Muscle layer of colon (tissue), 2 donors: ENCODE results near the gene FAM89B.
A peak's percentile ranks its signal among the peaks of the same experiment; 100 is the strongest.

Experiments
- H3K27ac ChIP-seq: one replicate; pipeline ENCODE4 v1.7.0; 2013; ENCODE audit warnings: low read depth, mild to moderate bottlenecking, low read length, moderate library complexity
- H3K27me3 ChIP-seq, 2 donors: one replicate each; pipeline ENCODE4 v1.7.0; 2013; ENCODE audit warnings: low read length in 2 of 2, mild to moderate bottlenecking in 2 of 2; ENCODE audit not compliant: insufficient read depth in 2 of 2, control insufficient read depth in 1 of 2
- H3K36me3 ChIP-seq: one replicate; pipeline ENCODE4 v1.7.0; 2013; ENCODE audit warnings: mild to moderate bottlenecking, low read length; ENCODE audit not compliant: insufficient read depth
- H3K4me1 ChIP-seq: one replicate; pipeline ENCODE4 v1.7.0; 2013; ENCODE audit warnings: mild to moderate bottlenecking, low read length; ENCODE audit not compliant: insufficient read depth
- H3K4me3 ChIP-seq, 2 donors: one replicate each; pipeline ENCODE4 v1.7.0; 2013; ENCODE audit warnings: low read length in 2 of 2, low read depth in 1 of 2, mild to moderate bottlenecking in 1 of 2, moderate library complexity in 1 of 2
- H3K9ac ChIP-seq: one replicate; pipeline ENCODE4 v1.7.0; 2013; ENCODE audit warnings: low read length
- H3K9me3 ChIP-seq: one replicate; pipeline ENCODE4 v1.7.0; 2013; ENCODE audit warnings: mild to moderate bottlenecking, low read length
- donor health status: abdominal sarcoma.
- donor health status: Adenocarcinoma of cecum.

FAM89B gene

DNA sequence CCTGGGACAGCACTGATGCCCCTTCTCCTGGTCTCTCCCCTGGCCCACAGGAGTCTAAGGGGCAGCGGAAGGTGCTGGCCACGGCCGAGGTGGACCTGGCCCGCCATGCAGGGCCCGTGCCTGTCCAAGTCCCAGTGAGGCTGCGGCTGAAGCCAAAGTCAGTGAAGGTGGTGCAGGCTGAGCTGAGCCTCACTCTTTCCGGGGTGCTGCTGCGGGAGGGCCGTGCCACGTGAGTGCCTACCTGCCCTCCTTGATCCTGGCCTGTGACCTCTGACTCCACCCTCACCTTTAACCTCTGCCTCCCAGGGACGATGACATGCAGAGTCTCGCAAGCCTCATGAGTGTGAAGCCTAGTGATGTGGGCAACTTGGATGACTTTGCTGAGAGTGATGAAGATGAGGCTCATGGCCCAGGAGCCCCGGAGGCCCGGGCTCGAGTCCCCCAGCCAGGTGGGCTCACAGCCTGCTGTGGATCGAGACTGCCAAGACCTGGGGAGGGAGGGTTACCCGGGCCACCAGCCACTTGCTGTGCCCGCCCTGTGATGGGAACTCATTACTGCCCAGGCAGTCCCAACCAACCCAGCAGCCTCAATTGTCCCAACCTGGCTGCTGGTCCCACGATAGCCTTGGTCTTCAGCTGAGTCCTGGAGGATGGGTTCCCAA lies 7.8 kb downstream of the FAM89B start:
- H3K4me1 ChIP-seq = peaks cover 29% of the 10 kb centered on the region
- no peak overlapping the region for H3K27ac ChIP-seq

DNA sequence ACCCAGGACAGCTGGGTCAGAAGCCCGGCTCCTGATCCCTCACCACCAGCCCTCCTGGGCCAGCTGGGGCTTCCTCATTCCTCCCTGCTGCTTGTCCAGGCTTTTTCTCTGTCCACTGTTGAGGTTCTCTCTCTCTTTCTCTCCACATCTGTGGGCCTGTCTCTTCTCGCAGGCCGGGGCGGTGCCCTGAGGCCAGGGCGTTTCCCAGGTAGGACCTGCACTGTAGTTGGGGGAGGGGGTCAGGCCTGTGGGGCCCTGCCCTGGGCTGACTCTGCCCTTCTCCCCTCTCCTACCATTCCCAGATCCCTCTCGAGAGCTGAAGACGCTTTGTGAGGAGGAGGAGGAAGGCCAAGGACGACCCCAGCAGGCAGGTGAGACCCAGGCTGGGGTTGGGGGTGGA lies 8.4 kb downstream of the FAM89B start:
- Histone ChIP-seq H3K27ac (no peak overlapping the region), H3K36me3 (peaks cover 68% of the 10 kb centered on the region), H3K4me3 (no peak overlapping the region), H3K27me3 (no peaks in the 10 kb centered on the region), H3K4me1 (peaks cover 29% of the 10 kb centered on the region), H3K9ac (no peak overlapping the region), H3K9me3 (no peaks in the 10 kb centered on the region)

More for the DNA sequence above, 7.8 kb downstream of the FAM89B start:
- Histone ChIP-seq H3K27me3 (no peaks in the 10 kb centered on the region), H3K9me3 (no peaks in the 10 kb centered on the region), H3K36me3 (peaks cover 68% of the 10 kb centered on the region), H3K9ac (no peak overlapping the region), H3K4me3 (no peak overlapping the region)

DNA sequence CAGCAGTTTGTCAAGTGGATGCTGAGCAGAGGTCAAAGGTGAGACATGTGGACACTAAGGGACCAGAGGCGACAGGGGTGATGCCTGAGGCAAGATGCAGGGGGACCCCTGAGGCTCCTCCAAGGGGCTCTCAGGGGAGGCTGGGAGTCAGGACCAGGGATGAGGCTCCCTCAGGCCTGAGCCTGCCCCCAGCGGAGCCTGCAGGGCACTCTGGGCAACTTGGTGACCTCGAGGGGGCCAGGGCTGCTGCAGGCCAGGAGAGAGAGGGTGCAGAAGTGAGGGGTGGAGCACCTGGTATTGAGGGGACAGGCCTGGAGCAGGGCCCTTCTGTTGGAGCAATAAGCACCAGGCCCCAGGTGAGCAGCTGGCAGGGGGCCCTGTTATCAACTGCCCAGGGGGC lies 9.6 kb downstream of the FAM89B start:
- Histone ChIP-seq H3K4me1 (peaks cover 40% of the 10 kb centered on the region), H3K27me3 (no peaks in the 10 kb centered on the region), H3K9ac (no peak overlapping the region), H3K27ac (peak overlapping the region; percentile 31), H3K36me3 (peaks cover 78% of the 10 kb centered on the region), H3K9me3 (no peaks in the 10 kb centered on the region), H3K4me3 (no peak overlapping the region)

DNA sequence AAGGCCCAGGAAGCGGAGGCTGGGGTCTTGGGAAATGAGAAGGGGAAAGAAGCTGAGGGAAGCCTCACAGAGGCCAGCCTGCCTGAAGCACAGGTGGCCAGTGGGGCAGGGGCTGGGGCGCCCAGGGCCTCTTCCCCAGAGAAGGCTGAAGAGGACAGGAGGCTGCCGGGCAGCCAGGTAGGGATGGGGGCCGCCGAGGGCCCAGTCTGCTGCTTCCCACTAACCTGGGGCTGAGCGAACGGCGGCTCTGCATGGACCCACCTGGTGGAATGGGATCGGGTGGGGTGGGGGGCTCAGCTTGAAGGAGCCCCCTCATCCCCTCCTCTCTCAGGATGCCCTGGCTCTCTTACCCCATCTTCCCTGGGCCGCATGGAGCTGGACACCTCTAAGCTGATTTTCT lies 11.3 kb downstream of the FAM89B start:
- H3K9ac ChIP-seq = no peak overlapping the region
- no peaks in the 10 kb centered on the region for H3K27me3 ChIP-seq
- H3K36me3 ChIP-seq = peaks cover 72% of the 10 kb centered on the region
- H3K4me1 ChIP-seq = peaks cover 44% of the 10 kb centered on the region
- peak overlapping the region; percentile 15 for H3K27ac ChIP-seq
- no peaks in the 10 kb centered on the region for H3K9me3 ChIP-seq
- no peak overlapping the region for H3K4me3 ChIP-seq

DNA sequence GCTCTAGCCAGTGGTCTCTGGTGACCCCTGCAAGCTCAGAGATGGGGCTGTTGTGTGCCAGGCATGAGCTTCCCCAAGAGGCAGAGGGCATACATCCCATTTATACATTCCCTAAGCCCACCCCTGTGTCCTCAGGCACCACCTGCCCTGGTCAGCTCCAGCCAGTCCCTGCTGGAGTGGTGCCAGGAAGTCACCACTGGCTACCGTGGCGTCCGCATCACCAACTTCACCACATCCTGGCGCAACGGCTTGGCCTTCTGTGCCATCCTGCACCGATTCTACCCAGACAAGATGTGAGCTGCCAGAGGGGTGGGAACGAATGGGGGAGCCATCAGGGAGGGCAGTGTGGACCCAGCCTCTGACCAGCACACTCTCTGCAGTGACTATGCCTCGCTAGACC lies 11.8 kb downstream of the FAM89B start:
- no peak overlapping the region for H3K9ac ChIP-seq
- peaks cover 43% of the 10 kb centered on the region for H3K4me1 ChIP-seq
- H3K4me3 ChIP-seq = no peak overlapping the region
- H3K27ac ChIP-seq = no peak overlapping the region
- peaks cover 68% of the 10 kb centered on the region for H3K36me3 ChIP-seq
- no peaks in the 10 kb centered on the region for H3K27me3 ChIP-seq
- H3K9me3 ChIP-seq = no peaks in the 10 kb centered on the region

DNA sequence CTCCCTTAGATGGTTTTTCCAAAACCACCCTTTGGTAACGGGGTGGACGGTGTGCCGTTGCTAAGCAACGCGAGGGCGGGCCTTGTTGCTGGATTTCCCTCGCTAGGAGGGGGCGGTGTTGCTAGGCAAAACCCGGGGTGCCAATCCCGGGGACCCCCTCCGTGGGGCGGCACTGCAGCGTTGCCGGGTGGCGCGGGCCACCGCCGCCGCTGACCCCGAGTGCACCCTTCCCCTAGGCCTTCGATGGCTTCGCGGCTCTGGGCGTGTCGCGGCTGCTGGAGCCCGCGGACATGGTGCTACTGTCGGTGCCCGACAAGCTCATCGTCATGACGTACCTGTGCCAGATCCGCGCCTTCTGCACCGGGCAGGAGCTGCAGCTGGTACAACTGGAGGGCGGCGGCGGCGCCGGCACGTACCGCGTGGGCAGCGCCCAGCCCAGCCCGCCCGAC lies 12.4 kb downstream of the FAM89B start:
- Histone ChIP-seq H3K9ac (no peak overlapping the region), H3K27ac (no peak overlapping the region)

DNA sequence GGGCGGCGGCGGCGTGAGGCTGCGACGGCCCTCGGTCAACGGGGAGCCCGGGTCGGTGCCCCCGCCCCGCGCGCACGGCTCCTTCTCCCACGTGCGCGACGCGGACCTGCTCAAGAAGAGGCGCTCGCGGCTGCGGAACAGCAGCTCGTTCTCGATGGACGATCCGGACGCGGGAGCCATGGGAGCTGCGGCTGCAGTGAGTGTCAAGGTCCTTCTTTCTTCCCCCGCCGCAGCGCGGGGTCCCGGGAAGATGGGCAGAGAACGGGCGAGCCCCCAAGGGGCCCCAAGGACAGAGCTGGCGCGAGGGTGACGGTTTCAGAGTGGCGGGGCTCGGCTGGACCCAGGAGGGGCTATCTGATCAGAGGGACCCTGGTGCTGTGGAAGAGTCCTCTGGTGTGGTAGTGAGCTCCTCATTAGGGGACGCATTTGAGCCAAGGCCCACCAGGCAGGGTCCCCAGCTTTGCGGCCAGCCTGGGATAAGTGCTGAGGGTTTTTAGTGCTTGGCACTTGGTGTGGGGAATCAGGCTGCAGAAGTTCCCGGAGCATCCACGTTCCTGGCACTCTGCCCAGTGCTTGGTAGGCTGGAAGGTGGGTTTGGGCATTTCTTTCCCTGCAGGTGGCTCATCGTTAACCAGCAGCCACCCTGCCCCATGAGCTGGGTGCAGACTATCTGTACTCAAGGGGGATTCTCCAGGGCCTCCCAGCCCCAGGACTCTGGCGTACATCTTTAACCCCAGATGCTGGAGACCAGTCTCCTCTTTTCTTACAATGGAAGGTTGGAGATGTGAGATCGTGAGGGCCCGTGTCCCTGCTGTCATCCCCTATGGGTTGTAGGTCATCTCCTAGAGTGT lies 13.3 kb downstream of the FAM89B start:
- Histone ChIP-seq H3K4me3 (no peak overlapping the region), H3K9me3 (no peaks in the 10 kb centered on the region), H3K4me1 (peaks cover 43% of the 10 kb centered on the region), H3K9ac (no peak overlapping the region), H3K36me3 (peaks cover 64% of the 10 kb centered on the region), H3K27ac (peak overlapping the region; percentile 21), H3K27me3 (no peaks in the 10 kb centered on the region)

More for the DNA sequence above, 12.4 kb downstream of the FAM89B start:
- no peaks in the 10 kb centered on the region for H3K27me3 ChIP-seq
- peaks cover 64% of the 10 kb centered on the region for H3K36me3 ChIP-seq
- no peaks in the 10 kb centered on the region for H3K9me3 ChIP-seq
- H3K4me1 ChIP-seq = peaks cover 43% of the 10 kb centered on the region
- no peak overlapping the region for H3K4me3 ChIP-seq

DNA sequence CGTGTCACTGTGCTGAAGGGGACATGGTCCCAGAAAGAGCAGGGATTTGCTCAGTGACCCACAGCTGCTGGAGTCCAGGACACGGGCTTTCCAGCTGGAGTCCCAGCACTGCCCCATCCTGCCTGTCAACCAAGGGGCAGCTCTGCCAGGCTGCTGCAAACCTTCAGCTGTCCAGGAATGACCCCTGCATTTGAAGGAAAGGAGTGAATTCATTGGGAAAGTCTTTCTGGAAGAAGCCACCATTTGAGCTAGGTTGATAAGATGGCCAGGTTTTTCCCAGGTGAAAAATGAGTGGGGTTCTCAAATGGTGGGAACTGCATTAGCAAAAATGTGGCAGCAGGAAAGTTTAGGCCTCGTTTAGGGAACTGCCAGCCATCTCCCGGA lies 13.9 kb downstream of the FAM89B start:
- Histone ChIP-seq H3K4me3 (no peak overlapping the region), H3K9me3 (no peaks in the 10 kb centered on the region), H3K36me3 (peaks cover 61% of the 10 kb centered on the region), H3K27ac (peak overlapping the region; percentile 48), H3K4me1 (peaks cover 43% of the 10 kb centered on the region), H3K9ac (no peak overlapping the region), H3K27me3 (no peaks in the 10 kb centered on the region)

DNA sequence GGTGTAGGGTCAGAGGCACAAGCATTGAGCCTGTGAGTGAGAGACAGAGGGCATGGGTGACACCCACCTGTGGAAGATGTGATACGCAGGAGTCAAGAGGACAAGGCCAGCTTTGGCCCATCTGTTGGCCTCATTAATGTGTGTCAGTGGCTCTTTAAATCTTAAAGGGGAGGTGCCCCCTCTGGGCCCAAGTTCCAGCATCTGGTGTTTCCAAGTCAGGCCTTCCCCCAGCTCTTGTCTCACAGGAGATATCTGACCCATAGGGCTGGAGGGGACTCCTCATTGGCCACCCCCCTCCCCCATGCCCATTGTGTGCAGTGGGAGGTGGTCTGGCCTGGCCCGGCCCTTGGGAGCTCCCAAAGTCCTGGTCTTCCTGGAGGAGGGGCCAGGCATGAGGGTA lies 14.3 kb downstream of the FAM89B start:
- no peaks in the 10 kb centered on the region for H3K9me3 ChIP-seq
- no peaks in the 10 kb centered on the region for H3K27me3 ChIP-seq
- H3K36me3 ChIP-seq = peaks cover 59% of the 10 kb centered on the region
- H3K4me1 ChIP-seq = peaks cover 43% of the 10 kb centered on the region
- no peak overlapping the region for H3K4me3 ChIP-seq
- peak overlapping the region; percentile 48 for H3K27ac ChIP-seq
- no peak overlapping the region for H3K9ac ChIP-seq

DNA sequence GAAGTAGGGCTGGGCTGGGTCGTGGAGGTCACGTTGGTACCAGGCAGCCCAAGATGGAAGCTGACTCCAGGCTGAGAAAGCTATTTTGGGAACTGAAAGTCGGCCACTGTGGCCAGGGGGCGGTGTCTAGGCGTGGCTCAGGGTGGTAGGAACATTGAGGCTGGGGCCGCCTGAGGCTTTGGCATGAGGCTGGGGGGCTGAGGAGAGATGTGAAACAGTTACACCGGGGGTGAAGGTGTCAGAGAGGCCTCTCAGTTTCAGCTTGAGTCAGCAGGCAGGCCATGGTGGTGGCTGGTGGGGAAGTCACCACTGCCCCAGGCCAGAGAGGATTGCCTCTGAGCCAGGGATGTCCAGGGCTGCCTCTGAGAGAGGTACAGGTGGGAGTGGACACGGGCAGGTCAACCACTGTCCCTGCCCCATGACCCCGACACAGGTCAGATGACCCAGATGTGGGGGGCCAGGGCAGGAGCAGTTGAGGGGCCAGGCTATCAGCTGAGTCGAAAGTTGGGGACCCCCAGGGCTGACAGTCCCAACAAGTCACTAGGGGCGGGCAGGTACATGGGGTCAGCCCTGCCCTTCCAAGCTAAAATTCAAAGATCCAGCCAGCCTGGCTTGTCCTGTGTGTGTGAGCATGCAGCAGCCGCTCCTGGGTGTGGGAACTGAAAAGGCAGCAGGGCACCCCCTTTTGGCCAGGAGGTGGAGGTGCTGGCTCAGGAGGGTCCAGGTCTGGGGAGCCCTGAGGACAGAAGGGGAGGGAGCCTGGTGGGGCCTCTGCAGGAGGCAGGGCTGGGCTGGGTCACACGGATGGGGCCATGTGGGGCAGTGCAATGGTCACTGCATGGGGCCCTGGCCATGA lies 16.1 kb downstream of the FAM89B start:
- H3K4me1 ChIP-seq = peaks cover 51% of the 10 kb centered on the region
- H3K27me3 ChIP-seq = no peaks in the 10 kb centered on the region
- H3K27ac ChIP-seq = peak overlapping the region; percentile 48
- H3K9ac ChIP-seq = peak overlapping the region; percentile 13
- H3K9me3 ChIP-seq = no peaks in the 10 kb centered on the region
- no peak overlapping the region for H3K4me3 ChIP-seq
- H3K36me3 ChIP-seq = peaks cover 41% of the 10 kb centered on the region
